HG03575 (cell line): ENCODE measurements around the gene PLCB3.

Source experiments
- ATAC-seq: cut with Tn5 transposase; IDR thresholded peaks from one replicate; pipeline ENCODE4 v1.9.1; 2021; ENCODE audit not compliant: unreplicated experiment, insufficient number of reproducible peaks, low FRiP score; ENCODE audit errors: extremely low read depth

The PLCB3 gene

DNA sequence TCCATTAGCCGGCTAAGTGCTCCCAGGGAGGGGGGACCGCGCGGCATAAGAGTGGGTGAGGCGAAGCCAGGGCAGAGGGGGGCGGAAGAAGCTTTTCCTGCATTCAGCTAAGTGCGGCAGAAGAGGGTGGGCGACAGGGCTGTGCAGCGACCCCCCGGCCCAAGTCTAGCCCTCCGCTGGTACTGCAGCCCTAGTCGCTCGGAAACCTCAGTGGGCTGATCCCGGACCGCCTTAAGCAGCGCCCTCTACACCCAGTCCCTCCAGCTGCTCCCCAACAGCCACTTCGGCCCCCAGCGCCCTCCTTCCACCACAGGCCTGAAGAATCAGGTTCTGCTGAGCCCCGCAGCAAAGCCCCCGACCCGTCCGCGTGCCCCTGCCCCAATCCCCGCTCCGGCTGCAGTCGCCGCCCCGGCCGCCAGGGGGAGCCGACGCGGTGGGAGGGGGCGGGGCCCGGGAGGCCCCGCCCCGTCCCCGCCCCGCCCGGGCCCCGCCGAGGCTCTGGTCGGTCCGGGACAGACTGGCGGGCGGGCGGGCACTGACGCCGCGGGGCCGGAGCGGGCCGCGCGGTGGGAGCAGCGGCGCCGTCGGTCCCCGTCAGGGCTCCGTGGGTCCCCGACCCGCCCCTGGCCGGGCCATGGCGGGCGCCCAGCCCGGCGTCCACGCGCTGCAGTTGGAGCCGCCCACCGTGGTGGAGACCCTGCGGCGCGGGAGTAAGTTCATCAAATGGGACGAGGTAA, at the start of gene PLCB3:
Gene PLCB3 (plus strand): TSS at position 515 of the 737 bp plus-strand sequence. CDS start 120 bp downstream, at position 635.
- no peak for ATAC-seq

DNA sequence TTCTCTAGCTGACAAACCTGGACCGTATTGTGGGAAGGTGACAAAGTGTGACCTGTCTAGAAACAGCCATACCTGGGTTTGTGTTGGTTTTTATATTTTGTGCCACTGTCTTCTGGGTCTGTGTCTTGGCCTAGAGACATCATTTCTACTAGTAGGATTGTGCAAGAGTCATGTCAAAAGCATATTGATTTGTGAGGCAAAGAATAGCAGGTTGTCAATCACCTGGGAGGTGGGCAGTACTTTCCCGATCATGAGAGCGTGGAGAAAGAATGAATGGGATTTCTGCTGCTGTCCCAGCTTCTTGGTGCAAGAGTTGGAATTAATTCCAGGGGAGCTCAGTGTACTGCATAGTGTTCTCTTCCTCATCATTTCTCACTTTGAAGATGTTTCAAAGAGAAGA, 49.8 kb upstream of the PLCB3 start:
- ATAC-seq = no peak

- ATAC-seq = no peak
These were observed 48.3 kb upstream of the PLCB3 start for GRCh38 chr11:64202992-64203391.

DNA sequence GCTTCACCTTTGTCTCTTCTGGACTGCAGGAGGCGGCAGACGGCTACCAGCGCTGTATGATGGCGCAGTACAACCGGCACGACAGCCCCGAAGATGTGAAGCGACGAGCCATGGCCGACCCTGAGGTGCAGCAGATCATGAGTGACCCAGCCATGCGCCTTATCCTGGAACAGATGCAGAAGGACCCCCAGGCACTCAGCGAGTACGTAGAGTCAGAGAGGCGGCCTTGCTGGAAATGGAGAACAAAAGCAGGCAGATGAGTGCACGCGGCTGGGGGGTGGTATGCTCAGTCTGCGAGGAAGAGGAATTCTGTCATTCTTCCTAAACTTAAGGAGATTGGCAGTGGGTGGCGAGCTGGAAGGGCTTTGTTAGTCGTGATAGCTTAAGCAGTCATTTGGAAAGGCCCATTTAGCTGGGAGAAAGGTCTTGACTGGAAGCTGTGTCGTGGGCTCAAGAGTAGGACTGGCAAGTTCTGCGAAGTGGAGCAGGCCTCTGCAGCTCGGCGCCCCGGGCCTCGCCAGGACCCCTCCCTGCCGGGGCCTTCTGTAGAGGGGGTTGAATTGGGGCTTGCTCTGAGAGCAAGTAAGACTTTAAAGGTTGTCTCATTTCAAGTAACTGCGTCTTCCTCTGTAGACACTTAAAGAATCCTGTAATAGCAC, 47.8 kb upstream of the PLCB3 start:
- no peak for ATAC-seq

GRCh38 chr11:64204080-64204440, 47.3 kb upstream of the PLCB3 start:
- no peak for ATAC-seq

DNA sequence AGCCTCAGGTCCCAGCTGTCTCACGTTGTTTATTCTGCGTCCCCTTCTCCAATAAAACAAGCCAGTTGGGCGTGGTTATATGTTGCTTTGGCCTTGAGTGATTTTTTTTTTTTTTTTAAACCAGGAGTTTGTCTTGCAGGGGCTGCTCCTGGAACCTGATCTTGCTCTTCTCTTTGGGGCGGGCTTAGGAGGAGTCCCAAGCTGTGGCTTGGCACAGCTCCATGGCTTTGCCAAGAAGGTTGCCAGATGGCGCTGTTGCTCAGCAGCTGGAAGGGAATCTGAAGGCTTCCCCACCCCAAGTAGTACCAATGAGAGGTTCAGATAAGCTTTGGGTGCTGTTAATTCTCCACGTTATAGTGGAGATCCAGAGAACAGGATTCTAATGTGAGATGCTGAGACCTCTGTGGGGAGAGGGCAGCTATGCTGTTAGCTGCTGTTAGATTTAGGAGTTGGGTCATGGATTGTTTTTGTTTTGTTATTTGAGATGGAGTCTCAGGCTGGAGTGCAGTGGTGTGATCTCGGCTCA, 46.8 kb upstream of the PLCB3 start:
- no peak for ATAC-seq

- ATAC-seq = no peak
These were observed 44.7 kb upstream of the PLCB3 start, which contains the start of gene FERMT3 for GRCh38 chr11:64206457-64207255. FERMT3 (plus strand) TSS chr11:64206721; CDS start chr11:64207365, 644 bp downstream.

GRCh38 chr11:64207256-64208085, 43.9 kb upstream of the PLCB3 start:
- no peak for ATAC-seq

- ATAC-seq = no peak
These were observed 43.1 kb upstream of the PLCB3 start for GRCh38 chr11:64208086-64208795.

GRCh38 chr11:64208796-64209562, 42.4 kb upstream of the PLCB3 start:
- no peak for ATAC-seq

DNA sequence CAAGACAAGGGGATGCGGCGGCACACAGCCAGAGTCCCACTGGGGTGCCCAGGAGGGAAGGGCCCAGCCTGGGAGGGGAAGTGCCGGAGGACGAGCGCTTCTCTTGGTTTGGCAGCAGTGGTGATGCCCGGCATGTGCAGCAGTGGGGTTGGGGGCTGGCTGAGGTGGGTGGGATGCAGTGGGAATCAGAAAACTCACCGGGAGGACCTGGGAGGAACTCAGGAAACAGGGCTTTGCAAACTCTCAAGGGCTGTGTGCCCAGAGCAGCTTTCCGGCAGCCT, 41.8 kb upstream of the PLCB3 start:
- no peak for ATAC-seq

DNA sequence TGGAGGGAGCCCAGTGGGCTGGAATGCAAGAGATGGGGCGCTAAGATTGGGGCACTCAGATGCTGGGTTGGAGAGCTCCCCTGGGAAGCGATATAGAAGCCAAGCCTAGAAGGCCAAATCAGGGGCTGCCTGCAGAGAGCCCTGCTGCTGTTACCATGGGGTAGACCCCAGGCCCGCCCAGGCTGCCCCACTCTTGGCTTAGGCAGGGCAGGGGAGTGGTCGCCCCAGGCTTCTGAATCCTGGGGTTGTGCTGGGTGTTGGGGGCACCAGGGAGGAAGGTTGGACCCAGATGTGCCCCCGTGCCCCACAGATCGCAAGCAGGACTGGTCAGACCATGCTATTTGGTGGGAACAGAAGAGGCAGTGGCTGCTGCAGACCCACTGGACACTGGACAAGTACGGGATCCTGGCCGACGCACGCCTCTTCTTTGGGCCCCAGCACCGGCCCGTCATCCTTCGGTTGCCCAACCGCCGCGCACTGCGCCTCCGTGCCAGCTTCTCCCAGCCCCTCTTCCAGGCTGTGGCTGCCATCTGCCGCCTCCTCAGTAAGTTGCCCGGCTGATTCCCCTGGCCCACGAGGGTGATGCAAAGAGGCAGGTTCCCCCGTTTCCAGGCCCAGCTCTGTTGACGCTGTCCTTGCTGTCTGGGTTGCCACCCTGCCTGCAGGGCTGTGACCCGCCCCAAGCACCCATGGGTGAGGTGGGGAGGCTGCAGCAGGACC, 40.9 kb upstream of the PLCB3 start:
- no peak for ATAC-seq

DNA sequence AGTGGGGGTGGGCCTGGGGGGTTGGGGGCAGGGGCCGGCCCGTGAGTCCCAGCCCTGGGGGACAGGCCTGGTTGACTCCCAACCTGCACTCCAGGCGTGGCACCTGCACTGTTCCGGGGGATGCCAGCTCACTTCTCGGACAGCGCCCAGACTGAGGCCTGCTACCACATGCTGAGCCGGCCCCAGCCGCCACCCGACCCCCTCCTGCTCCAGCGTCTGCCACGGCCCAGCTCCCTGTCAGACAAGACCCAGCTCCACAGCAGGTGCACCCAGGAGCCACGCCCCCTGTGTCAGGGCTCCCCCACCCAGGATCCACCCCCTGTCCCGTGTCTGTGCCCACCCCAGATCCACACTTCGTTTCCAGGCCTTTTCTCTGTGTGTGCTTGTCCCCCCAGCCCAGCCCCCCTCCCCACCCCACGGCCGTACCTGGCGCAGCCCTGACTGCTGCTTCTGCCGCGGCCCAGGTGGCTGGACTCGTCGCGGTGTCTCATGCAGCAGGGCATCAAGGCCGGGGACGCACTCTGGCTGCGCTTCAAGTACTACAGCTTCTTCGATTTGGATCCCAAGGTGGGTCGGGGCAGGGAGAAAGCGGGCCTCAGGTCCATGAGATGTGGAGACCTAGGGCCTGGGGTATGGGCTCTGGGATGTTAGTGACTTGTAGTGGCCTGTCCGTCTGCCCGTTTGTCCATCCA, 40.0 kb upstream of the PLCB3 start:
- no peak for ATAC-seq

DNA sequence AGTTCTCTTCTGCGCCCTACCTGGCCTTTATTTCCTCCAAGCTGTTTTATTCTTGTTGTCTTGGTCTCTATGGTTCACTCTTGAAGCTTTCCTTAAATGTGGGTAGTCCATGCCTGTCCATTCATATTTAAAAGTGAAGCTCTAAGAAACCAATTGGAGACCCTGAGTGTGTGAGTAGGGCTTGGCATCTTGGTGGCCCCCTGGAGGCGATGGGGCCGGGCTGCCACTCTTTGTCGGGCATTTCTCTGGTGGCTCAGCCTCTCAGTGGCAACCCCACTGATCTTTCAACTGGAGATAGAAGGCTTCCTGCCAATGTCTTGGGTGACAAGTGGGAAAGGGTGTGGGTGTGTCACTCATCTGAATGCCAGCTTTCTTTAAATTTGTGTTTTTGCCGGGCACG, 34.5 kb upstream of the PLCB3 start:
- ATAC-seq = no peak

DNA sequence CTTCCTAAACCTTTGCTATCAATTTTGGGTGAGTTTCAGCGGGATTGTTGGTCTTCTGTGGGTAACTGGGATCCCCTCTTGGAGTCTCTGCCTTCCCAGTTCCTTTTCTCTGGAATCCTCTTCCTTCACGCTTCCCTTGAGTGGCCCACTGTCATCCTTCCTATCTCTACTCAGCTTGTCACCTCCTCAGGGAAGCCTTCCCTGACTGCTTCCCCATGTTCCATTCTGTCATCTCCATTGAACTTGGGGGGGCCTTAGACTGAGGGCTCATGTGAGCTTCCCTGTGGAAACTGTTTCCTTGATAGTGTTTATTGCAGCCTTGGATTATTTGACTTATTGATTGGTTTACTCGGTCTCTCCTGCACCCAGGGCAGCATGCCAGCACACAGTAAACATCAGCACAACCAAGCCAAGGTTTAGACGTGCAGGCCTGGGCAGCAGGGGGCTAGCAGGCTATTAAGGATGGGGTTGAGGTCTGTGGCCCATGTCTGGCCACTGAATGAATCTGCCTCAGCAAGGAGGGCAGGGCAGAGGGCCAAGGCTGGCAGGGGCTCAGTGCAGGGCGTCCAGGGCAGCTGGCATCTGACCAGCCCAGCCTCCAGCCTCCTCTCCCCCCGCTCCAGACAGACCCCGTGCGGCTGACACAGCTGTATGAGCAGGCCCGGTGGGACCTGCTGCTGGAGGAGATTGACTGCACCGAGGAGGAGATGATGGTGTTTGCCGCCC, 32.5 kb upstream of the PLCB3 start:
- ATAC-seq = no peak

DNA sequence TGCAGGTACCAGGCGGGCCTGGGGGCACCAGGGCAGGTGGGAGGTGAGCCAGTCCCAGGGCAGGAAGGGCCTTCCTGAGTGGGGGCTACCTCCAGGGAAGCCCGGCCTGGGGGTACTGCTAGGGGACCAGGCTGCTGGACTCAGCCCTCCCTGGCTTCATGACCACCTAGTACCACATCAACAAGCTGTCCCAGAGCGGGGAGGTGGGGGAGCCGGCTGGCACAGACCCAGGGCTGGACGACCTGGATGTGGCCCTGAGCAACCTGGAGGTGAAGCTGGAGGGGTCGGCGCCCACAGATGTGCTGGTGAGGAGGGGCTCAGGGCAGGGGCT, 32.0 kb upstream of the PLCB3 start:
- ATAC-seq = no peak
